Lower lobe of right lung (tissue), 2 donors: Measurements from ENCODE around the gene MEGF9. TPM values are rescaled to one million over a fixed set of nuclear protein-coding genes. Genes with fewer than 3 reads are reported as not detected.

Source experiments
- ATAC-seq, 2 donors: fragments of 200-7000 bp; cut with Tn5 transposase; one replicate each; pipeline ENCODE4 v1.9.1; 2020 to 2022; ENCODE audit warnings: mild to moderate bottlenecking in 2 of 2, moderate library complexity in 2 of 2
- DNase-seq: peaks from one replicate; pipeline ENCODE4 v3.0.0-alpha.2; 2020
- H3K27ac ChIP-seq: fragments of 200-600 bp; one replicate; pipeline ENCODE4 v1.8.0; 2022
- H3K27me3 ChIP-seq: fragments of 200-600 bp; one replicate; pipeline ENCODE4 v1.8.0; 2022; ENCODE audit warnings: low read depth
- H3K36me3 ChIP-seq: fragments of 200-600 bp; one replicate; pipeline ENCODE4 v1.8.0; 2022; ENCODE audit warnings: mild to moderate bottlenecking
- H3K4me1 ChIP-seq: fragments of 200-600 bp; one replicate; pipeline ENCODE4 v1.8.0; 2022
- H3K4me3 ChIP-seq: fragments of 200-600 bp; one replicate; pipeline ENCODE4 v1.8.0; 2022; ENCODE audit warnings: mild to moderate bottlenecking
- H3K9me3 ChIP-seq: fragments of 200-600 bp; one replicate; pipeline ENCODE4 v1.8.0; 2022
- CTCF ChIP-seq: fragments of 200-600 bp; IDR thresholded peaks from one replicate; pipeline ENCODE4 v1.8.0; 2022; ENCODE audit warnings: antibody characterized with exemption, mild to moderate bottlenecking
- intact Hi-C: fragments of 100-400 bp; cut with DNase I; formaldehyde crosslinking; loops from one replicate; pipeline ENCODE4 v1.11.0; 2022
- total RNA-seq: library from RNA; stranded (reverse); fragmentation: NEBNext Ultra II Directional; extraction: Animal tissue kit (Norgen Biotek cat#: 25700); gene quantifications from one replicate; pipeline ENCODE4 v1.2.1, GENCODE V29; 2021
- donor health status: DM: no; HTN: yes; CAD: no; lungs with severe emphysema.

The MEGF9 gene
- total RNA-seq, 1 donor from 2014 or later: 71.1 TPM

- Histone ChIP-seq H3K36me3 (peaks cover 51% of the 10 kb centered on the region), H3K27ac (no peak overlapping the region), H3K4me1 (no peaks in the 10 kb centered on the region), H3K27me3 (no peaks in the 10 kb centered on the region), H3K9me3 (no peaks in the 10 kb centered on the region), H3K4me3 (no peak overlapping the region)
- ATAC-seq (no peak), DNase-seq (no peak)
- intact Hi-C loops: no loop called here
- no peak for TF ChIP-seq CTCF
These were observed 151.3 kb downstream of the MEGF9 start for GRCh38 chr9:120562861-120563443.

GRCh38 chr9:120561709-120562108 is 152.6 kb downstream of the MEGF9 start:
- Histone ChIP-seq H3K4me3 (no peak overlapping the region), H3K27ac (no peak overlapping the region), H3K4me1 (no peaks in the 10 kb centered on the region), H3K27me3 (no peaks in the 10 kb centered on the region), H3K36me3 (peaks cover 39% of the 10 kb centered on the region), H3K9me3 (no peaks in the 10 kb centered on the region)
- DNase-seq (no peak), ATAC-seq (no peak)
- intact Hi-C loops: no loop called here
- no peak for TF ChIP-seq CTCF

- H3K36me3 ChIP-seq: peaks cover 22% of the 10 kb centered on the region
- ATAC-seq: no peak
- no peaks in the 10 kb centered on the region for H3K9me3 ChIP-seq
- no peaks in the 10 kb centered on the region for H3K27me3 ChIP-seq
- TF ChIP-seq CTCF: no peak
- no peak for DNase-seq
- intact Hi-C loops: no loop called here
- no peaks in the 10 kb centered on the region for H3K4me1 ChIP-seq
- no peak overlapping the region for H3K27ac ChIP-seq
- H3K4me3 ChIP-seq: no peak overlapping the region
These were observed 154.7 kb downstream of the MEGF9 start for GRCh38 chr9:120559546-120559945.

- intact Hi-C loops: no loop called here
These were observed 155.8 kb downstream of the MEGF9 start for GRCh38 chr9:120558454-120558853.

GRCh38 chr9:120557205-120557604 is 157.1 kb downstream of the MEGF9 start:
- no peak overlapping the region for H3K4me3 ChIP-seq
- TF ChIP-seq CTCF: no peak
- DNase-seq (no peak), ATAC-seq (no peak)
- peaks cover 6% of the 10 kb centered on the region for H3K36me3 ChIP-seq
- intact Hi-C loops: no loop called here
- no peaks in the 10 kb centered on the region for H3K9me3 ChIP-seq
- no peaks in the 10 kb centered on the region for H3K4me1 ChIP-seq
- no peaks in the 10 kb centered on the region for H3K27me3 ChIP-seq
- H3K27ac ChIP-seq: no peak overlapping the region

More at GRCh38 chr9:120558454-120558853, 155.8 kb downstream of the MEGF9 start:
- Histone ChIP-seq H3K4me1 (no peaks in the 10 kb centered on the region), H3K36me3 (peaks cover 15% of the 10 kb centered on the region), H3K9me3 (no peaks in the 10 kb centered on the region), H3K27ac (no peak overlapping the region), H3K4me3 (no peak overlapping the region), H3K27me3 (no peaks in the 10 kb centered on the region)
- DNase-seq (no peak), ATAC-seq (no peak)
- TF ChIP-seq CTCF: no peak

GRCh38 chr9:120556775-120557174 is 157.5 kb downstream of the MEGF9 start:
- Histone ChIP-seq H3K4me1 (no peaks in the 10 kb centered on the region), H3K27ac (no peak overlapping the region), H3K27me3 (no peaks in the 10 kb centered on the region), H3K9me3 (no peaks in the 10 kb centered on the region), H3K4me3 (no peak overlapping the region), H3K36me3 (peaks cover 6% of the 10 kb centered on the region)
- no peak for TF ChIP-seq CTCF
- DNase-seq (no peak), ATAC-seq (no peak)
- intact Hi-C loops: no loop called here
